ENCODE measurements around the gene MRPL14. TPM values are rescaled to one million over a fixed set of nuclear protein-coding genes. Genes with fewer than 3 reads are reported as not detected.

Gene MRPL14
- total and polyA plus RNA-seq, 9 of the 15 experiments (the other 6 are each of a cell fraction or from before 2014, with no cell fraction given), result 126 to 424 (median 165) TPM

DNA sequence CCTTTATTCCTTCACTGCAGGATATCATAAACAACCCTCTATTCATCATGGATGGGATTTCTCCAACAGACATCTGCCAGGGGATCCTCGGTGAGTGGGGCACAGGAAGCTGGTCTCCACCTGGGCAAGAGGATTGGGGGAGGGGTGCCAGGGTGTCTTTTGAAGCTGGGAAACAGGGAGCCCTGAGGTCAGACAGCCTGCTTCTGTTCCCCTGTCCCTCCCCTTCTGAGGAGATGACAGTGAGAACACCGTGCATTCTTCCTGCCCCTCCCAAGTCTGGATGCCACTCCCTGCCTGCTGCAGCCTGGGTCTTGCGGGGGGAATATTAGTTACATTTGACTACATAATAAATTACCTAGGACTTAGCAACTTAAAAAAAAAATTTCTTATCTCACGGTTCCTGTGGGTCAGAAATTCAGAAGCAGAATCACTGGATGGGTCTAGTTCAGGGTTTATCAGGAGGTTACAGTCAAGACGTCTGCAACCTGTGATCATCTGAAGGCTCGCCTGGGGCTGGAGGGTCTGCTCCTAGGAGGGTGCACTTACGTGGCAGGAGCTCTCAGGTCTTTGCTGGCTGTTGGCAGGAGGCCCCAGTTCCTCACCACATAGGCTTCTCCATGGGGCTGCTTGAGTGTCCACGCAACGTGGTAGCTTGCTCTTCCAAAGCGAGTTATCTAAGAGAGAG is 42.8 kb upstream of the MRPL14 start (continued):
- TF ChIP-seq BACH1 (tag; IDR thresholded peaks at IDR 0.05) (no peak), POLR3A (IDR thresholded peaks at IDR 0.05; ENCODE audit: borderline replicate concordance, extremely low read depth, insufficient read depth, insufficient read length) (no peak), PHF20 (IDR thresholded peaks at IDR 0.05; ENCODE audit: partially characterized antibody) (no peak), C11orf30 (IDR thresholded peaks at IDR 0.05; ENCODE audit: low read depth) (no peak), HNRNPUL1 (IDR thresholded peaks at IDR 0.05; ENCODE audit: low read length) (no peak), ZNF12 (CRISPR knock-in tag; IDR thresholded peaks at IDR 0.05) (no peak), PHF8 (IDR thresholded peaks at IDR 0.05; ENCODE audit: borderline replicate concordance, low read length) (no peak)
- TF ChIP-seq, protein P1, sequence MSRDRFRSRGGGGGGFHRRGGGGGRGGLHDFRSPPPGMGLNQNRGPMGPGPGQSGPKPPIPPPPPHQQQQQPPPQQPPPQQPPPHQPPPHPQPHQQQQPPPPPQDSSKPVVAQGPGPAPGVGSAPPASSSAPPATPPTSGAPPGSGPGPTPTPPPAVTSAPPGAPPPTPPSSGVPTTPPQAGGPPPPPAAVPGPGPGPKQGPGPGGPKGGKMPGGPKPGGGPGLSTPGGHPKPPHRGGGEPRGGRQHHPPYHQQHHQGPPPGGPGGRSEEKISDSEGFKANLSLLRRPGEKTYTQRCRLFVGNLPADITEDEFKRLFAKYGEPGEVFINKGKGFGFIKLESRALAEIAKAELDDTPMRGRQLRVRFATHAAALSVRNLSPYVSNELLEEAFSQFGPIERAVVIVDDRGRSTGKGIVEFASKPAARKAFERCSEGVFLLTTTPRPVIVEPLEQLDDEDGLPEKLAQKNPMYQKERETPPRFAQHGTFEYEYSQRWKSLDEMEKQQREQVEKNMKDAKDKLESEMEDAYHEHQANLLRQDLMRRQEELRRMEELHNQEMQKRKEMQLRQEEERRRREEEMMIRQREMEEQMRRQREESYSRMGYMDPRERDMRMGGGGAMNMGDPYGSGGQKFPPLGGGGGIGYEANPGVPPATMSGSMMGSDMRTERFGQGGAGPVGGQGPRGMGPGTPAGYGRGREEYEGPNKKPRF (IDR thresholded peaks at IDR 0.05; ENCODE audit: low read depth, low read length), result no peak
- TF ChIP-seq, protein P2, sequence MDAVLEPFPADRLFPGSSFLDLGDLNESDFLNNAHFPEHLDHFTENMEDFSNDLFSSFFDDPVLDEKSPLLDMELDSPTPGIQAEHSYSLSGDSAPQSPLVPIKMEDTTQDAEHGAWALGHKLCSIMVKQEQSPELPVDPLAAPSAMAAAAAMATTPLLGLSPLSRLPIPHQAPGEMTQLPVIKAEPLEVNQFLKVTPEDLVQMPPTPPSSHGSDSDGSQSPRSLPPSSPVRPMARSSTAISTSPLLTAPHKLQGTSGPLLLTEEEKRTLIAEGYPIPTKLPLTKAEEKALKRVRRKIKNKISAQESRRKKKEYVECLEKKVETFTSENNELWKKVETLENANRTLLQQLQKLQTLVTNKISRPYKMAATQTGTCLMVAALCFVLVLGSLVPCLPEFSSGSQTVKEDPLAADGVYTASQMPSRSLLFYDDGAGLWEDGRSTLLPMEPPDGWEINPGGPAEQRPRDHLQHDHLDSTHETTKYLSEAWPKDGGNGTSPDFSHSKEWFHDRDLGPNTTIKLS (IDR thresholded peaks at IDR 0.05; ENCODE audit: borderline replicate concordance, low read depth), result 0 out of 2 replicates have a peak, but pooled peaks have one; percentile 34

Measured in K562 (cell line).